Fibroblast of lung (primary cell): ENCODE results near the gene STOM.

Experiments
- CTCF ChIP-seq, 2 donors: IDR thresholded peaks in 1 of 2; conservative IDR thresholded peaks in 1 of 2; 1 replicate in 1 of 2; 2 replicates in 1 of 2; pipeline ENCODE4 v1.5.1; 2011 to 2012; ENCODE audit warnings: low read length in 2 of 2, control low read depth in 1 of 2, inconsistent platforms in 1 of 2, low read depth in 1 of 2, mild to moderate bottlenecking in 1 of 2
- EZH2 ChIP-seq: IDR thresholded peaks from 2 replicates; pipeline ENCODE4 v1.5.1; 2012; ENCODE audit warnings: low read length, control low read depth, mild to moderate bottlenecking; ENCODE audit errors: missing control alignments

- TF ChIP-seq CTCF (conservative IDR thresholded peaks at IDR 0.05 in 1 of 2, IDR thresholded peaks at IDR 0.05 in 1 of 2; ENCODE audit: low read depth in 1 of 2, low read length in 2 of 2), result no peak
- no peak for TF ChIP-seq EZH2
These were observed 35.8 kb upstream of the STOM start for GRCh38 chr9:121405899-121406298.
